ENCODE results near the gene CXCL1.

DNA sequence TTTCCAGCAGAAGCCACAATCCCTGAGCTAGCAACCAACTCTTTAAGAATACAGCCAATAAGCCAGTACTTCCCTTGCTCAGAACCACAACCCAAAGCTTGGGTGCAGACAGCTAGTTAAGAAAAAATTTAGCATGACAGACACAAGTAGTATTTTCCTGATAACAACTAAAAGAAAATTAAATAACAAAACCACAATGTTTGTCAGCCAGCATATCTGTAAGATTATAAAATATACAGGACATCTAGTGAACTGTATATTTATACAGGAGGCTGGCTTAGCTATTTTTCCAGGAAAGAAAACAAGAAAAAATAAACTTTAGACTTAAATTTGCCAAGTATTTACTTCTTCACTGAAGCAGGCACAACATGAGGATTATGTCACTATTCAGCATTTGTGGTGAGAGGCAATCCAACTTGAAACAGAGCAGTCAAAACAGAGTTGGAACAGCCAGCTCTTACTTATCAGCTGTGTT, 9.5 kb upstream of the CXCL1 start:
- no peak for TF ChIP-seq POLR2A (IDR thresholded peaks at IDR 0.05)
- TF ChIP-seq, protein P1, sequence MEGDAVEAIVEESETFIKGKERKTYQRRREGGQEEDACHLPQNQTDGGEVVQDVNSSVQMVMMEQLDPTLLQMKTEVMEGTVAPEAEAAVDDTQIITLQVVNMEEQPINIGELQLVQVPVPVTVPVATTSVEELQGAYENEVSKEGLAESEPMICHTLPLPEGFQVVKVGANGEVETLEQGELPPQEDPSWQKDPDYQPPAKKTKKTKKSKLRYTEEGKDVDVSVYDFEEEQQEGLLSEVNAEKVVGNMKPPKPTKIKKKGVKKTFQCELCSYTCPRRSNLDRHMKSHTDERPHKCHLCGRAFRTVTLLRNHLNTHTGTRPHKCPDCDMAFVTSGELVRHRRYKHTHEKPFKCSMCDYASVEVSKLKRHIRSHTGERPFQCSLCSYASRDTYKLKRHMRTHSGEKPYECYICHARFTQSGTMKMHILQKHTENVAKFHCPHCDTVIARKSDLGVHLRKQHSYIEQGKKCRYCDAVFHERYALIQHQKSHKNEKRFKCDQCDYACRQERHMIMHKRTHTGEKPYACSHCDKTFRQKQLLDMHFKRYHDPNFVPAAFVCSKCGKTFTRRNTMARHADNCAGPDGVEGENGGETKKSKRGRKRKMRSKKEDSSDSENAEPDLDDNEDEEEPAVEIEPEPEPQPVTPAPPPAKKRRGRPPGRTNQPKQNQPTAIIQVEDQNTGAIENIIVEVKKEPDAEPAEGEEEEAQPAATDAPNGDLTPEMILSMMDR (IDR thresholded peaks at IDR 0.05): no peak

Data from lower leg skin (tissue), 3 donors.